GM21447 (cell line): ENCODE measurements around the gene TNRC6A.

Experiments
- ATAC-seq: cut with Tn5 transposase; IDR thresholded peaks from one replicate; pipeline ENCODE4 v1.9.1; 2021; ENCODE audit not compliant: unreplicated experiment

The TNRC6A gene

GRCh38 chr16:24863582-24864437, 134.4 kb downstream of the TNRC6A start:
- ATAC-seq = no peak

GRCh38 chr16:24869033-24869432, 139.6 kb downstream of the TNRC6A start:
- no peak for ATAC-seq

- ATAC-seq = no peak
Observed at GRCh38 chr16:24871891-24872290, 142.4 kb downstream of the TNRC6A start.

GRCh38 chr16:24873028-24873427, 143.6 kb downstream of the TNRC6A start:
- no peak for ATAC-seq

- no peak for ATAC-seq
Observed at GRCh38 chr16:24875466-24875865, 146.0 kb downstream of the TNRC6A start.
